GM23248 (cell line): ENCODE results near the gene PPP1R16B. TPM values are rescaled to one million over a fixed set of nuclear protein-coding genes. Genes with fewer than 3 reads are reported as not detected.
"Not testable (repeated sequence)": the region's sequence is repeated elsewhere in the genome, so short reads cannot be mapped to it uniquely, and the experiment has no call there.

Experiments used
- DNase-seq: peaks from one replicate; pipeline ENCODE4 v3.0.0-alpha.2; 2015
- H2AFZ ChIP-seq: fragments of 200-600 bp; sonication (generic); 2 replicates; pipeline ENCODE4 v1.6.1; 2016; ENCODE audit warnings: antibody characterized with exemption
- H3F3A ChIP-seq: fragments of 200-600 bp; sonication (generic); 2 replicates; pipeline ENCODE4 v1.6.1; 2016; ENCODE audit warnings: mild to moderate bottlenecking, antibody characterized with exemption, mixed run types; ENCODE audit not compliant: insufficient read depth
- H3K27ac ChIP-seq: fragments of 200-600 bp; sonication (generic); 2 replicates; pipeline ENCODE4 v1.5.1; 2016; ENCODE audit warnings: mild to moderate bottlenecking
- H3K27me3 ChIP-seq: fragments of 200-600 bp; sonication (generic); replicated peaks from 2 replicates; pipeline ENCODE4 v1.6.1; 2016; ENCODE audit warnings: mild to moderate bottlenecking; ENCODE audit not compliant: insufficient read depth
- H3K36me3 ChIP-seq: fragments of 200-600 bp; sonication (generic); 2 replicates; pipeline ENCODE4 v1.6.1; 2016; ENCODE audit warnings: low read depth, mild to moderate bottlenecking
- H3K4me1 ChIP-seq: fragments of 200-600 bp; sonication (generic); 2 replicates; pipeline ENCODE4 v1.6.1; 2016; ENCODE audit warnings: mild to moderate bottlenecking; ENCODE audit not compliant: insufficient read depth
- H3K4me2 ChIP-seq: fragments of 200-600 bp; sonication (generic); one replicate; pipeline ENCODE4 v1.6.1; 2016; ENCODE audit warnings: mild to moderate bottlenecking; ENCODE audit not compliant: unreplicated experiment
- H3K4me3 ChIP-seq: fragments of 200-600 bp; sonication (generic); 2 replicates; pipeline ENCODE4 v1.5.1; 2016; ENCODE audit warnings: mild to moderate bottlenecking
- H3K79me2 ChIP-seq: fragments of 200-600 bp; sonication (generic); 2 replicates; pipeline ENCODE4 v1.6.1; 2016; ENCODE audit warnings: mild to moderate bottlenecking; ENCODE audit not compliant: insufficient read depth
- H3K9ac ChIP-seq: fragments of 200-600 bp; sonication (generic); 2 replicates; pipeline ENCODE4 v1.6.1; 2016; ENCODE audit warnings: mild to moderate bottlenecking
- H3K9me2 ChIP-seq: fragments of 200-600 bp; sonication (generic); 2 replicates; pipeline ENCODE4 v1.6.1; 2016; ENCODE audit warnings: mixed run types, mild to moderate bottlenecking, moderate library complexity; ENCODE audit not compliant: insufficient read depth
- H3K9me3 ChIP-seq: fragments of 200-600 bp; sonication (generic); one replicate; pipeline ENCODE4 v1.6.1; 2017; ENCODE audit warnings: low read depth
- H4K20me1 ChIP-seq: fragments of 200-600 bp; sonication (generic); 2 replicates; pipeline ENCODE4 v1.6.0; 2016; ENCODE audit not compliant: insufficient read depth
- EZH2 ChIP-seq: fragments of 200-600 bp; sonication (generic); IDR thresholded peaks from 2 replicates; pipeline ENCODE4 v1.6.1; 2018; ENCODE audit warnings: antibody characterized with exemption, mild to moderate bottlenecking; ENCODE audit not compliant: insufficient read depth, poor library complexity, severe bottlenecking
- EZH2phosphoT487 ChIP-seq: fragments of 200-600 bp; sonication (generic); IDR thresholded peaks from 2 replicates; pipeline ENCODE4 v1.6.1; 2018; ENCODE audit warnings: antibody characterized with exemption, moderate library complexity, mild to moderate bottlenecking, low read depth; ENCODE audit not compliant: insufficient read depth
- WGBS, 2 experiments: methylation state at CpG; one replicate each; pipeline ENCODE4 v1.1.6; 2015 to 2017; ENCODE audit warnings: low lambda C conversion rate in 2 of 2, low coverage in 1 of 2; ENCODE audit errors: missing lambda C conversion rate in 2 of 2; 5-methylcytosine and 5-hydroxymethylcytosine counted together
- in situ Hi-C: fragments of 300-500 bp; cut with MboI; formaldehyde crosslinking; loops from 2 replicates; pipeline ENCODE4 v1.15.0; 2020
- polyA plus RNA-seq: library from polyadenylated mRNA; unstranded; fragments of >200 nt; fragmentation: Nextera tagmentation; extraction: Ambion mirVana; gene quantifications from 2 replicates; pipeline ENCODE4 v1.2.1, GENCODE V29; 2016
- total RNA-seq: library from RNA; depleted of rRNA; stranded (reverse); fragments of >200 nt; shearing (Covaris generic); gene quantifications from 2 replicates; pipeline ENCODE4 v1.2.3, GENCODE V29; 2014

The PPP1R16B gene
- total and polyA plus RNA-seq, 2 experiments from 2014 or later, result not detected

GRCh38 chr20:38957915-38958485 is 152.5 kb downstream of the PPP1R16B start:
- no peak for TF ChIP-seq EZH2phosphoT487
- TF ChIP-seq EZH2, result no peak
- peaks cover 5% of the 10 kb centered on the region for H3K79me2 ChIP-seq
- H2AFZ ChIP-seq, result no peak overlapping the region
- no peaks in the 10 kb centered on the region for H3K27me3 ChIP-seq
- H3K36me3 ChIP-seq, result no peaks in the 10 kb centered on the region
- H3K9me2 ChIP-seq, result no peaks in the 10 kb centered on the region
- in situ Hi-C loops, result no loop called here
- WGBS, 2 experiments, result 94 to 95% methylated on average over 8 of the region's 8 CpGs
- no peak overlapping the region for H3K4me2 ChIP-seq
- H3K4me3 ChIP-seq, result no peak overlapping the region
- no peak for DNase-seq
- H3K9ac ChIP-seq, result no peak overlapping the region
- H4K20me1 ChIP-seq, result no peaks in the 10 kb centered on the region
- peaks cover under 1% of the 10 kb centered on the region; the same call in 1 of the 2 replicates for H3K4me1 ChIP-seq
- no peak overlapping the region for H3K27ac ChIP-seq
- H3F3A ChIP-seq, result no peaks in the 10 kb centered on the region
- no peaks in the 10 kb centered on the region for H3K9me3 ChIP-seq

DNA sequence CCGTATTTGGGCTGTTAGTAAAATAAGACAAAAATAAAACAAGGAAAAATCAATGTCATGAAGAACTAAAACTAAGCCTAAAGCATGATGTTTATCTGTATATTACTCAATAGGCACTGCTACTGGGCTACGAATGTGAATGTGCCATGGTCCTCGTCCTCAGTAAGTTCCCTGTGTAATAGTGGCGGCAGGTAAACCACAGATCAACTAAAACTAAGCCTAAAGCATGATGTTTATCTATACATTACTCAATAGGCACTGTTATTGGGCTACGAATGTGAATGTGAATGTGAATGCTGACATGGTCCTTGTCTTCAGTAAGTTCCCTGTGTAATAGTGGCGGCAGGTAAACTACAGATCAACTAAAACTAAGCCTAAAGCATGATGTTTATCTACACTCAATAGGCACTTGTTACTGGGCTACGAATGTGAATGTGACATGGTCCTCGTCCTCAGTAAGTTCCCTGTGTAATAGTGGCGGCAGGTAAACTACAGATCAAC is 154.7 kb downstream of the PPP1R16B start:
- H3K9ac ChIP-seq, H3K9me3 ChIP-seq, H3K27ac ChIP-seq, H3K4me3 ChIP-seq, H3K4me1 ChIP-seq, H3K4me2 ChIP-seq, H3K9me2 ChIP-seq, H2AFZ ChIP-seq, H3K36me3 ChIP-seq, DNase-seq, H4K20me1 ChIP-seq, in situ Hi-C loops, H3K27me3 ChIP-seq, H3F3A ChIP-seq: not testable (repeated sequence)
- 94 to 98% methylated on average over 9 of the region's 9 CpGs for WGBS, 2 experiments
- peaks cover 27% of the 10 kb centered on the region for H3K79me2 ChIP-seq

GRCh38 chr20:38961530-38962043 is 156.1 kb downstream of the PPP1R16B start:
- H3K36me3 ChIP-seq, result no peaks in the 10 kb centered on the region
- H3K9me2 ChIP-seq, result no peaks in the 10 kb centered on the region
- peak overlapping the region; percentile 92 for H3K4me2 ChIP-seq
- no peaks in the 10 kb centered on the region for H3K9me3 ChIP-seq
- H3K79me2 ChIP-seq, result peaks cover 39% of the 10 kb centered on the region
- TF ChIP-seq EZH2phosphoT487, result no peak
- no peak for TF ChIP-seq EZH2
- H3K27me3 ChIP-seq, result no peaks in the 10 kb centered on the region
- in situ Hi-C loops, result no loop called here
- peak overlapping the region; percentile 99 for H2AFZ ChIP-seq
- H3K4me1 ChIP-seq, result peaks cover 6% of the 10 kb centered on the region; the same call in 1 of the 2 replicates
- H4K20me1 ChIP-seq, result no peaks in the 10 kb centered on the region
- WGBS, 2 experiments, result 10% methylated on average over 16 of the region's 16 CpGs
- peak overlapping the region; percentile 92 for H3K9ac ChIP-seq
- peak overlapping the region; percentile 89 for H3K4me3 ChIP-seq
- DNase-seq, result no peak
- H3F3A ChIP-seq, result no peaks in the 10 kb centered on the region
- H3K27ac ChIP-seq, result peak overlapping the region; percentile 55

DNA sequence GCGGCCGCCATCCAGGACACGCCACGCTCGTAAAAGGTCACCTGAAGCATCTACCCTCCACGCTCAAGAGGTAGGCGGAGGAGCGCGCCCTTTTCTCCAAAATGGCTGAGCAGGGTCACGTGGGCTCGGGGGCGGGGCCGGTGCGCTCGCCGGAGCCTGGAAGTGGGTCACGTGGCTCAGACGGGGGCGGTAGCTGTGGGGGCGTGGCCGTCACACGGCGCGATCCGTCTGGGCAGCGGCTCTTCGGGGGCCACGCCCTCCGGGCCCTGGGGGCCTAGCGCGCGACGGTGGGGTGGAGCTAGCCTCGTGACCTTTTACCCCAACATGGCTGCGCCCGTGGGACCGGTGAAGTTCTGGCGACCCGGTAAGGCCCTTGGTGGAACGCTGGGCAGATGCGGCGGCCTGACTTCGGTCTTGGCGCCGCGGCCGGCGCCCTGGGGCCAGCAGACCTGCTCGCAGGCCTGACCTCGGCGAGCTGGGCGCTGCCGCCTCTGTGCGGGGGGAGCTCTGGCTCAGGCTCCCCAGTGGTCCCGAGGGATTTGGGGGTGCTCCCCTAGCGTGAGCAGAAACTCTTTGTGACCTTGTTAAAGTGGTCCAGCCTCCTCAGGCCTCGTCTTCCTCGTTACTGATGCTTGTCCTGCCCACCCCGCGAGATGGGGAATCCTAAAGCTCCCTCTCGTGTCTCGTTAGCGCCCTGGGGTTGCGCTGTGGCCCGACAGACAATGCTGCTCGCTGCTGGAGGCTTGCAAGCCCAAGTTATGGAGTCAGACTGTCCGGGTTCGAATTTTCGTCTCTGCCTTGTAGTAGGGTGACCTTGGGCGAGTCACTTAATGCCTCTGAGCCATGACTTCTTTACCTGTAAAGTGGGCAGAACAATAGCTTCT is 156.8 kb downstream of the PPP1R16B start, which contains the start of gene DHX35:
Gene DHX35 (plus strand): TSS at position 301 of the 884 bp plus-strand sequence. CDS start 24 bp downstream, at position 325.
- in situ Hi-C loops, result no loop called here
- H3K4me3 ChIP-seq, result peak within 1 kb of the TSS; percentile 89
- no peaks in the 10 kb centered on the region for H3K9me2 ChIP-seq
- WGBS, 2 experiments, result 1 to 2% methylated on average over 59 to 70 of the region's 70 CpGs
- H3K9me3 ChIP-seq, result no peaks in the 10 kb centered on the region
- peaks cover 46% of the 10 kb centered on the region for H3K79me2 ChIP-seq
- peak; percentile 99 for DNase-seq
- H2AFZ ChIP-seq, result peak within 1 kb of the TSS; percentile 99
- peak within 1 kb of the TSS; percentile 92 for H3K9ac ChIP-seq
- H3K4me2 ChIP-seq, result peak within 1 kb of the TSS; percentile 92
- no peaks in the 10 kb centered on the region for H3F3A ChIP-seq
- no peaks in the 10 kb centered on the region for H3K36me3 ChIP-seq
- H4K20me1 ChIP-seq, result no peaks in the 10 kb centered on the region
- no peaks in the 10 kb centered on the region for H3K27me3 ChIP-seq
- peaks cover 6% of the 10 kb centered on the region; the same call in 1 of the 2 replicates for H3K4me1 ChIP-seq
- TF ChIP-seq EZH2phosphoT487, result no peak
- TF ChIP-seq EZH2, result no peak
- peak within 1 kb of the TSS; percentile 83 for H3K27ac ChIP-seq
